Frontal cortex (tissue), 4 donors: Measurements from ENCODE around the gene ZNF136. TPM values are rescaled to one million over a fixed set of nuclear protein-coding genes. Genes with fewer than 3 reads are reported as not detected.
A peak's percentile ranks its signal among the peaks of the same experiment; 100 is the strongest.

Experiments
- DNase-seq, 2 donors: peaks; one replicate each; pipeline ENCODE4 v3.0.0; 2012; ENCODE audit warnings: low spot score in 2 of 2
- FAIRE-seq: peaks from 2 replicates; lab custom pipeline; 2012; peaks lifted over from hg19 to GRCh38; lab: Jason Lieb, UNC
- total RNA-seq: library from RNA; depleted of rRNA; stranded (reverse); fragments of >200 nt; gene quantifications from one replicate; pipeline ENCODE4 v1.2.3, GENCODE V29; 2014
- donor health status: control.
- donor health status: control.
- donor health status: control.

Gene ZNF136
- total RNA-seq, 1 donor from 2014 or later: 25.7 TPM

- FAIRE-seq: no peak
These were observed 17.5 kb downstream of the ZNF136 start for GRCh38 chr19:12180377-12180776.

GRCh38 chr19:12187625-12188024 lies 24.7 kb downstream of the ZNF136 start:
- FAIRE-seq: no peak
- no peak for DNase-seq

More at GRCh38 chr19:12180377-12180776, 17.5 kb downstream of the ZNF136 start:
- DNase-seq: no peak

DNA sequence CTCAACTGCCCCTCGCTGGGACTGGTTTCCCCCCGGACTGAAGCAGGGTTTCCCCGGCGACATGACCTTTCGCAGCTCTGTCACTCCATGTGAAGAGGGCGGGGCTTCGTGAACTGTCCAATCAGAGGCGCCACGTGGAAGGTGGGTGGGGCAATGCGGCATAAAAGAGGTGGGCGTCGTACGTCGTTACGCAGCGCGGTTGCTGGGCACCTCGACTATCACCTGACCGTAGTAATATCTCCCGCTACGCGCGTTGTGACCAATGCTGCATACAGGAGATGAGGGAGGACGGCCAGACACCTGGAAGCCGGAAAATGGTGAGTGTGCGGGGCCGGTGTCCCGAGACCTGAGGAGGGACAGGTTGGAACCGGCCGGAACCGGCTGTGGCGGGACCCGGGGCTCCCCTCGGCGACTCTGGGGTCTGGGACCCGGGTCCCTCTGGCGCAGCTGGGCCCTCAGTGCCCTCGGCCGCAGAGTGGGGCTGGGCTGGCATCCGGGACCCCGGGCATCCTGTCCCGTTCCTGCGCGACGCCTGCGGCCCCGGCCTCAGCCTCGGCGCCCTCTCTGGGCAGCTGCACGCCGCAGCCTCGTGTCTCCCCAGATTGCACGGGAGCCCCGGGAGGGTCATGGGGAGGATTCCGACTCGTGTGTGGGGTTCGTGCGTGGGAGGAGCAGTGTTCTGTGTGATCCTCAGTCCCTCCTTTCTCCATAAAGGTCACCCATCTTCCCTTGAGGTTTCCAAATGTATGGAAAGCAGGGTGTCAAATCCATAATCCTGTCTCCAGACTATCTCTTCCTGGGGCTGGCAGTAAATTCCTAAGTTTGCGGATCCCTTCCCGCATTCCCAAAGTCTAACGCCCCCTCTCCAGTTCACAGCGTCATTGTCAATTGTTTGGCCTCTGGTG lies 32.2 kb downstream of the ZNF136 start:
- FAIRE-seq (no peak), DNase-seq (peak; percentile 77 to 85)

GRCh38 chr19:12198136-12198535 lies 35.2 kb downstream of the ZNF136 start:
- no peak for FAIRE-seq
- DNase-seq: no peak

DNA sequence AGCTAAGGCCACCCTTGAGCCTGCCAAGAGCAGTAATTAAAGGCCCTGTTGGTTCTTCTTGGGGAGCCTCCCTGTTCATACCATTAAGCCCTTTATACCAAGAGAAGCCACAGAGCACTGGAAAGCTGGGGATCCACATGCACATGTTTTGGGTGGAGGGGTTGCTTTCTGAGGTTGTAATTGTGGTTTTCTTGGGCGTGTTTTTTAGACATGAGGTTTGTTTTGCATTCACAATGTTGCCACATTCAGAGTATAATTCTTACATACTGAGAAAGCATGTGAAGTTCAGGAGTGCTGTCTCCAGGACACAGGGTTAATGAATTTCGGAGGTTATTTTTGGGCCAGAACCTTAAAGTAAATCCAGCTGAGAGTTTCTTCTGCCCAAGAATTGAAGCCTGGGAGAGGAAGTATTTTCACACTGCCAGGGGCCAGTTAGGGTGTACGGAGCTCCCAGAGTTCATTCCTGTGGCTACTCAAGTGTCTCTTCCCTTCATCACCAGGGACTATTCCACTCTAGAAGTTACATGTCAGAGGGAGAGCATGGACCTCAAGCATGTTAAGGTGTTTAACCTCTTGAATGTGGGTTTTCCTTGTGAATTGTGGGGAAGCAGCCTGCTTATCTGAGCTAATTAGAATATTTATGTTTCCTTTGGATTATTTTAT lies 37.0 kb downstream of the ZNF136 start:
- DNase-seq (no peak), FAIRE-seq (no peak)

GRCh38 chr19:12202250-12202649 lies 39.4 kb downstream of the ZNF136 start:
- DNase-seq (no peak), FAIRE-seq (no peak)

- FAIRE-seq: no peak
These were observed 42.4 kb downstream of the ZNF136 start for GRCh38 chr19:12205296-12205695.

GRCh38 chr19:12208221-12208620 lies 45.3 kb downstream of the ZNF136 start:
- DNase-seq (no peak), FAIRE-seq (no peak)

More at GRCh38 chr19:12205296-12205695, 42.4 kb downstream of the ZNF136 start:
- no peak for DNase-seq

- DNase-seq: no peak
- no peak for FAIRE-seq
These were observed 54.4 kb downstream of the ZNF136 start for GRCh38 chr19:12217332-12217731.

GRCh38 chr19:12222980-12223630 lies 60.2 kb downstream of the ZNF136 start:
- FAIRE-seq (no peak), DNase-seq (no peak)

- no peak for DNase-seq
- FAIRE-seq: no peak
These were observed 61.8 kb downstream of the ZNF136 start for GRCh38 chr19:12224676-12225075.

DNA sequence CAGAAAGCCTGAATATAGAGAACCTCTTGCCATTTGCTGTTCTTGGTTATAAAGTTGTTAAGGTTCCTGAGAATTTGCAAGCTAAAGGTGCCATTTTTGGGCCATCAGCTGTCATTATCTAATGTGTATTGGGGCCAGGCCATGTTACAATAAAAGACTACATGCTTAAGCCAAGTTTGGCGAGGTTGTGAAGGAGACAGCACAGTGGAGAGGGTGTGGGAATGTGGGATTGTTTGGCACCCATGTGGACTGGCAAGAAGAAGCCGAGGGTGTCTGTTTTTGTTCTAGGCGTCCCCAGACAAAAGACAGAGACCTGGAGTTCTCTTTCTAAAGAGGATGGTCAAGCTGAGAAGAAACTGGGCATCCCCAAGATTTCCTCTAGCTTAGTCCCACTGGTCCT lies 67.1 kb downstream of the ZNF136 start:
- DNase-seq (no peak), FAIRE-seq (no peak)

GRCh38 chr19:12230751-12231733 lies 68.1 kb downstream of the ZNF136 start:
- no peak for DNase-seq
- no peak for FAIRE-seq

DNA sequence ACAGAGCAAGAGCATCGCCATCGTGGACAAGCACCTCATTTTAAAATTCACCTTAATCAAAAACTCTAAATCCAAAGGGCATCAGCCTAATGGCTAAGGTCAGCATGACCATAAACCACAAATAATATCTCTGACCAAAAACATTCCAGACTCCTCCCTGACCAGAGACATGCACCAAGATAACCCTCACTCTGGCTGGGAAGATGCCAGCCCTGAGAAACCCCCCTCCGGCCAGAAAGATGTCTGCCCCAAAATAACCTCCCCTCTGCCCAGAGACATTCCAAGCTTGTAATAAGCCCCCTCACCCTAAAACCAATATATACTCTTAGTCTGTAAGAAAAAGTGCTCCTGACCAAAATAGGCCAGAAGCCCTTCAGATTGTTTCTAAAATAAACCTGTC lies 70.1 kb downstream of the ZNF136 start:
- FAIRE-seq (no peak), DNase-seq (no peak)

DNA sequence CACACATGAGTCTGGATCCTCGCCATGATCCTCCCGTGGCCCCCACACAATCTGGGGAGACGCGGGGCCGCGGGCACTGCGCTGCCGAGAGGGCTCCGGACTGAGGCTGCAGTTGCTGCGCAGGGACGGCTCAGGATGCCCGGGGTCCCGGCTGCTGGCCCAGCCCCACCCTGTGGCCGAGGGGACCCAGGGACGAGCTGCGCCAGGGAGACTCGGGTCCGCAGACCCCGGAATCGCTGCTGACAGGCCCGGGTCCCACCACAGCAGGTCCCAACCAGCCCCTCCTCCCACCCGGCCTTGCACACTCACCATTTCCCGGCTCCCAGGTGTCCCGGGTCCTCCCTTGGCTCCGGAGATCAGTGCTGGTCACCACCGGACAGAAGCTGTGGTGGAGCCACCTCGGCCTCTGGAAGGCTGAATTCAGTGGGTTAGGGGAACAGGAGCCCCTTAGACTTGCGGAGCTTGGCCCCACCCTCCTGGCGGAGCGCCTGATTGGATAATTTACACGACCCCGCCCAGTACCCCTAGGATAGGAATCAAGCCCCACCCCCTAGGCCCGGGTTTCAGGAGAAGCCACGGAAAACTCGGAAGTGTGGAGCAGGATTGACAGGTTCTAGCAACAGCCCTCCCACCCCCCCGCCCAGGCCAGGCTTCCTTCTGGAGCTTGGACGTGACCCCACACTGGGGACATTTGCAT lies 74.4 kb downstream of the ZNF136 start:
- no peak for FAIRE-seq
- no peak for DNase-seq
